DMS53 treated with DMSO at 0.1 percent for 48 hours (cell line): Measurements from ENCODE around the gene ARF6.
"Not testable (repeated sequence)": the region's sequence is repeated elsewhere in the genome, so short reads cannot be mapped to it uniquely, and the experiment has no call there.

Source experiments
- DNase-seq: peaks from one replicate; lab custom pipeline; 2025; ENCODE audit not compliant: unreplicated experiment; lab: John Stamatoyannopoulos, UW

The ARF6 gene

GRCh38 chr14:49892636-49893308 is at the start of gene ARF6:
TSS of gene ARF6 (plus strand) at chr14:49893082. CDS start at chr14:49893737, 655 bp downstream.
- DNase-seq, result peak; percentile 82

DNA sequence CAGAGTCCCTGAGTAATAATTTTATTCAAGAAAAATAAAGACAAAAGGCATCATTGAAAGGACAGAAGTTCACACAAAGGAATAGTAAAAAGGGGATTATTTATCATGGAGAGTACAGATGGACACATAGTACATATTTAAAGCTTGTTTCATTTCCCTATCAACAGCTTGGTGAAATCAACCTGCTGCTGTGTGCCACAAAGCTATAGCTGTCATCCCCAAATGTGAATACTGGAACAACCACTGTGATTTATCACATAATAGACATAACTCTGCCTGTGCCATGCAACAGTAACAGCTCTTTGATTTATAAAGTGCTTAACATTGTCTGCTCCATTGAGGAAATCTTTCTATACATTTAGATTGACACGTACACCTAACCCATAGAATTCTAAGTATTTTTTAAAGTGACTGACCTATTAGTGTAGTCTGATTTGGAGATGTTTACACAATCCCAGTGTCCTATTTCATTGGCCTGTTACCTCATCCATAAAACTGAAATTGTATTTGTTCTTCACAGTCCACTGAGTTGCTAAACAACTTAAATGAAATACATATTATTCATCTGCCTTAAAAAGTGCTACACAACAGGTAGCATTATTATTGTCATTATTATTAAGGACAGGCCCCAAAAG is 43.6 kb upstream of the ARF6 start:
- no peak for DNase-seq

GRCh38 chr14:49851813-49852212 is 41.1 kb upstream of the ARF6 start:
- no peak for DNase-seq

DNA sequence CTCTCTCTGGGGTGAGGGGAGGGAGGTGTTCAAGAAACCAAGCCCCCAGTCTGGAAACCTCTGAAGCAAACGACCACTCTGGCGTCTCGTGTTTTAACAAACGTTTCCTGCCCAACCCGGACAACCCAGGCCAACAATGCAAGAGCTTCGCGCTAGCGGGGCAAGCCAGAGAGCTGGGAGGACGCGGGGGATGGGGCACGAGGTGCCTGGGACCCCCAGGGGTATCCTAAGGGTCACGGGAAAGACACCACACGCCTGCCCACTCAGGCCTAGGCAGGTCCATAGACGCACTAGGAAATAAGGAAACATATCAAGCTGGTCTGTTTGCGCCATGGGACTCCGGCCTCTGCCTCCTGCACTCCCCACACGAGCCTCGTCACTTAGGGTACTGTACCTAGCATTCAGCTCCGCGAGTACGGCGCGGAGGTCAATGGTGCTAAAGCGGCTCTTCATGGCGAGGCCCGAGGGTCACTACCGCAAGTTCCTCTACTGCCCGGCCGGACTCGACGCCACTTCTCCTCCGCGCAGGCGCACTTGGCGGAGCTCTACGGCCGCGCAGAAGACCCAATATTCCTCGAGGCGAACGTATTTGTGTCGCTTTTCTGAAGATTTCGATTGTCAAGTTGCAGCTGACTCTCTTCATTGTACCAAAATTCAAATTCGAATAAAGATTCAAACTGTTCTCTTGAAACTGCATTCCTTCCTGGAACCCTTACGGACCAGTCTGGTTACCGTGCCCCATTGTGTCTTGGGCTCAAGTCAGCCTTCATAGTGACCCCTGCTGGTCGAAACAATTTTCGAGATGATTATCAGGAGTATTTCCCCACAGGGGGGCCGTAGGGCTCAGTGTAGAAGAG is 40.4 kb upstream of the ARF6 start, which contains the start of gene NEMF:
Gene NEMF (minus strand): TSS at position 488 of the 857 bp plus-strand sequence. CDS start 35 bp downstream, at position 453.
- DNase-seq, result peak; percentile 70

- DNase-seq, result no peak
Measured at GRCh38 chr14:49853158-49853477, 39.8 kb upstream of the ARF6 start.

DNA sequence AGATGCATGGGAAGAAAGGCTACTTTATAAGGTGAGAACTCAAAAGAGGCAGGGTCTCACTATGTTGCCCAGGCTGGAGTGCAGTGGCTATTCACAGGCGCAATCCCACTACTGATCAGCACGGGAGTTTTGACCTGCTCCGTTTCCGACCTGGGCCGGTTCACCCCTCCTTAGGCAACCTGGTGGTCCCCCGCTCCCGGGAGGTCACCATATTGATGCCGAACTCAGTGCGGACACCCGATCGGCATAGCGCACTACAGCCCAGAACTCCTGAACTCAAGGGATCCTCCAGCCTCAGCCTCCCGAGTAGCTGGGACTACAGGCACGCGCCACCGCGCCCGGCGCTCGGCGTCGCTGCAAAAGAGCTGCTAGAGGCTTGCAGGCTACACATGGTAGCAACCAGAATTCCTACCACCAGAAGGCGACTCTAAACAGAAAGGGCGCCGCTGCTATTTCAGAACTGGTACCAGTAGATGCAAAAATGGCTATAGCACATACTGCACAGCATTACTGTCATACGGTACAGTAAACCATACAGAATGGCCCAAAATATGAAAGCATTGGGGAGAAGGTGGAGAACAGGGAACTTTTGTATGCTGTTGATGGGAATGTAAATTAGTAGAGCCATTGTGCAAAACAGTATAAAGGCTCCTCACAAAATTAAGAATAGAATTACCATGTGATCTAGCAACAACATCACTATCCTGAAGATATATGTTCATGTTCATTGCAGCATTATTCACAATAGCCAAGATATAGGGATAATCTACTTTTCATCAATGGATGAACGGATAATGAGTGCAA is 39.1 kb upstream of the ARF6 start:
- DNase-seq, result peak; percentile 76

- no peak for DNase-seq
Measured at GRCh38 chr14:49857427-49858003, 35.4 kb upstream of the ARF6 start.

DNA sequence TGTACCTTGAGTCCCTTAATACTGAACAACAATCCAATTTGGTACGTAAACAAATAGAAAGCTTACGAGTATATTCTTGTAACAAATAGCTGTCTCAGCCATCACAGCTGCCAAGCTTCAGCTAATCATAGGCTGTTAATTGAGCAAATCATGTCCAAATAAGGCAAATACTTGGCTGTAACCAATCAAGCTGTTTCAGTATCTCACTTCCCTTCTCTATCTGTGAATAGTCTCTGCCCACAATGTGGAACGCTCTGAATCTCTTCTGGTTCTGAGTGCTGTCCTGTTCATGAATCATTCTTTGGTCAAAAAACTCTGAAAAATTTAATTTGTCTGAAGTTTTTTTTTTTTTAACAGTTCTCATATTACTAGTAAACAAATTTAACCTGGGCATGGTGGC is 34.5 kb upstream of the ARF6 start:
- DNase-seq, result no peak

DNA sequence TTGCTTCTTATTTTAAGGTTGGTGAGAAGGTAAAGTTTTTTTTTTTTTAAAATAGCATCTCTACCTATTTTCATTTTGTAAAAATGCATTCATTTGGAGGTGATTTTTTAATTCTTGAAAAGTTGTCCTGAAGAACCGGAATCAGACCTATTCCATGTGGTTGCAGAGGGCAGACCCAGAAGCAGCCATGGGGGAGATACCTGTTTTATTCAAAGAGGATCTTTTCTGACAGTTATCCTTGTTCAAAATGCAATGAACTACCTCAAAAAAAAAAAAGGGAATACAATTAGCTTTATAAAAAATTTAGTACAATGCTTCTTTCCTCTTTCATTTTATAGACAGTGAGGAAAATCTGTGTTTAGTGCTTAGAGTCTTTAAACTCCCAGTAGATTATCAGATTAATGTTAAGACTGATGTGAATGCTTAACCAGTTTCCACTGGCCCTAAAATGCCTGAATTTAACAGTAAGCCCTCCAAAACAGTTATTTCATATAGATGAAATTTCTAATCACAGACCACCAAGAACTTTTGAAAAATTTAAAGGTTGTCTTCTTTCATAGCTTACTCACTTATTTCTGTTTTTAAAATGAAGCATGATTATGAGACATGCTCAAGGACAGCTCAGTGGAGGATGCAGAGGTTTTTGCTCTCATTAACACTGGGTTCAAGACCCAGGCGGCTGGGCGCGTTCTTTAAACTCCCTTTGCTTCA is 31.7 kb upstream of the ARF6 start:
- no peak for DNase-seq

- DNase-seq, result no peak
Measured at GRCh38 chr14:49861699-49862088, 31.2 kb upstream of the ARF6 start.

GRCh38 chr14:49862089-49862673 is 30.7 kb upstream of the ARF6 start:
- DNase-seq, result peak; percentile 55

- no peak for DNase-seq
Measured at GRCh38 chr14:49863487-49864281, 29.2 kb upstream of the ARF6 start.

DNA sequence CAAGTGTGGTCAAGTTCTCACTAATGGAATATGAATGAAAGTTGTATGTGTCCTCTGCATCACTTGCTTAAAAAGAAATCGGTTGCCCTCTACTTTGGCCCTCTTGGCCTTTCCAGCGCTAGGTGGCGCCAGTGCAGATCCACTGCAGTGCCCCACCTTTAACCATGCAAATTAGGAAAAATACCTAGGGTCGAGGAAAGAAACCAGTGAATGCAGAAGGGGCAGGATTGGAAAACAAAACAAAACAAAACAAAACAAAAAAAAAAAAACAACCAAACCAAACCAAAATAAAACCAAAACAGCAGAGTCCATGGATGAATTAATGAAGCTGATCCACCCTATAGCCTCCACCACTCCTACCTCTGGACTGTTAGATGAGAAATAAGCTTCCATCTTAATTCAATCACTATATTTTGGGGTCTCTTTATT is 27.4 kb upstream of the ARF6 start:
- DNase-seq, result peak; percentile 15

GRCh38 chr14:49867831-49868719 is 24.8 kb upstream of the ARF6 start:
- DNase-seq, result peak; percentile 80

GRCh38 chr14:49868720-49869114 is 24.2 kb upstream of the ARF6 start:
- DNase-seq, result no peak

DNA sequence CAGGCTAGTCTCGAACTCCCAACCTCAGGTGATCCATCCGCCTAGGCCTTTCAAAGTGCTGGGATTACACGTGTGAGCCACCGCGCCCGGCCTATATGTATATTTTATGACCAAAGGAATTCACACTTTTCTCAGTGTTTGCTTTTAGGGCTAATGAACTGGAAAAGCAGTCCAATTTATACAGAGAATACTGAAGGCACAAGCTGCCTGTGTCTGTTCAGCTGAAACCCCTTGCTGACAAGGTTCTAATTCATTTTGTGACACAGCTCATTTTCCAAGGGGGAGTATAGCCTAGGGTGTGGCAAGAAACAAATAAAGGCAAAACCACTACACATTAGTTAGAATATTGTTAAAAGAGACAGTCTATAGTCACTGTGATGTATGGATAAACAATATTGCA is 22.0 kb upstream of the ARF6 start:
- no peak for DNase-seq

DNA sequence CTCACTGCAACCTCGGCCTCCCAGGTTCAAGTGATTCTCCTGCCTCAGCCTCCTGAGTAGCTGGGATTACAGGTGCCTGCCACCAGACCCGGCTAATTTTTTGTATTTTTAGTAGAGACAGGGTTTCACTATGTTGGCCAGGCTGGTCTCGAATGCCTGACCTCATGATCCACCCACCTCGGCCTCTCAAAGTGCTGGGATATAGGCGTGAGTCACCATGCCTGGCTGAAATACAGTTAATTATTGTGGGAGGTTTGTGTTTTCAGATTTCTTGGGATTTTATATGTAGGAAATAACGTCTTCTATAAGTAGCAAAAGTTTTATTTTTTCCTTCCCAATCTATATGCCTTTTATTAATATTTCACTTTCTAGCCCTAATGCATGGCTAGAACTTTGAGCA is 19.3 kb upstream of the ARF6 start:
- not testable (repeated sequence) for DNase-seq

DNA sequence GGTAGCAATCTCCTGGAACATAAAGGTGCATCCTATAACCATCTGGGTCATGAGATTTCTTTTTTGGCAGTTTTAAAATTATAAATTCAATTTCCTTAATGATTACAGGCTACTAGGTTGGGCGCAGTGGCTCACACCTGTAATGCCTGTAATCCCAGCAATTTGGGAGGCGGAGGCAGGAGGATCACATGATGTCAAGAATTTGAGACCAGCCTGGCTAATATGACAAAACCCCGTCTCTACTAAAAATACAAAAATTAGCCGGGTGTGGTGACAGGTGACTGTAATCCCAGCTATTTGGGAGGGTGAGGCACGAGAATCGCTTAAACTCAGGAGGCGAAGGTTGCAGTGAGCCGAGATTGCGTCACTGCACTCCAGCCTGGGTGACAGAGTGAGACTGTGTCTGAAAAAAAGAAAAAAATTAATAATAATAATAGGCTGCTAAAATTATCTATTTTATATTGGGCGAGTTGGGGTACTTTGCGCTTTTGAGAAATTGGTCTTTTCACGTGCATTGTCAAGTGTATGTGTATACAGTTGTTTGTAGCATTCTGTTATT is 17.2 kb upstream of the ARF6 start:
- DNase-seq, result no peak
